HG03139 (cell line): Measurements from ENCODE around the gene RAP1GAP.

Source experiments
- ATAC-seq: cut with Tn5 transposase; IDR thresholded peaks from one replicate; pipeline ENCODE4 v1.9.1; 2021; ENCODE audit not compliant: unreplicated experiment

RAP1GAP gene

DNA sequence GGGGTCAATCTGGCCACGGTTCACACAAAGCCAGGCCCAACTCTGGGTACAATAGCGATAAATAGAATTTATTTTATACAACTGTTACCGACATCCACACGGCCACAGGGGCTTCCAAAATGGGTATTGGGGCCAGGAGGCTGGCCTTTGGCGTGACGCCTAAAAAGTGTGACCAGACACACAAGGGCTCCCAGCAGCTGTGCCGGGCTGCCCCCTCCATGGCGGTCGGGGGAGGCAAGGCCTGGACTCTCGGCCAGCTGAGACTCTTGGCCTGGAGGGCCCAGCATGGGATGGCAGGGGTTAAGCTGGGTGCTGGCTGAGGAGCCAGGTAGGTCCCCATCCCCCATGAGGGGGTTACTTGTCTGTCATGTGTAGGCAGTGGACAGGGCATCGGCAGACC lies 73.0 kb downstream of the RAP1GAP start:
- no peak for ATAC-seq

DNA sequence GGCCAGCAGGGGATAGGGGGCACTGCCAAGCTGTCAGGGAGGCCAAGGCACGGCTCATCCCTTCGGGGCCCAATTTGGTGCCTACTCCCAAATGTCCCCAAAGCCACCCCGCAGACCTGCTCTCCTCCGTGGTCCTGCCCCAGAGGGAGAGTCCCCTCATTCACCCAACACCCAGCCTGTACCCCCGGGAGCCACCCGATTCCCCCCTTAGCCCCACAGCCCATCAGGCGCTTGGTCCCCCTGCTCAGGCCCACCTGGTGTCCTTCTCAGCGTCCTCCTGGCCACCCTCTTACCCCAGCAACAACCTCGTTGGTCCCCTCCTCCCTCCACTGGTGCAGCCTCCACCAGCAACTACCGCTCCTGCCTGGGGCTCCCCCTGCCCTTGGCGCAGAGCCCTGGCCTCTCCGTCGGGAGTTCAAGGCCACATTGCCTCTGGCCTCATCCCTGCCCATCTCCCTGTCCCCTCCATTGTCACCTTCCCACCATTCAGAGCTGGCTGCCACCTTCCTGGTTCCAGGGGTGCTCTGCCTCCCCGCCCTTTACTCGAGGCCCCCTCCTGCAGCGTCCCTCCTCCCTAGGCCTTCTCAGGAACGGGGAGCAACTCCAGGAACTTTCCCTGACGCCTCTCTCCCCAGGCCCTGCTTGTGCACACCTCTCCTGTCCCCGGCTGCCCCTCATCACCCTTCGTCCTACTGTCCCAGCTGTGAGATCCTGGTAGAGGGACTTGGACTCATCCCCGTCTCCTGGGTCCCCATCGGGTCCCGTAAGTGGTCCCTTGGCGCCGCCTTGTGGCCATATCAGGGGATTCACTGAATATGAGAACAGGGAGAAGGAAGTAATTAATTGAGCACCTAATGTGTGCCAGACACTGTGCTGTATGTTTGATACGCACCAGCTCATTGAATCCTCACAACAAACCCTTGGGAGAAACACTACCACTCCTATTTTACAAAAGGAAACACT lies 73.9 kb downstream of the RAP1GAP start:
- no peak for ATAC-seq

GRCh38 chr1:21594501-21594900 lies 74.7 kb downstream of the RAP1GAP start:
- ATAC-seq = no peak

GRCh38 chr1:21593231-21593630 lies 75.9 kb downstream of the RAP1GAP start:
- ATAC-seq = no peak

DNA sequence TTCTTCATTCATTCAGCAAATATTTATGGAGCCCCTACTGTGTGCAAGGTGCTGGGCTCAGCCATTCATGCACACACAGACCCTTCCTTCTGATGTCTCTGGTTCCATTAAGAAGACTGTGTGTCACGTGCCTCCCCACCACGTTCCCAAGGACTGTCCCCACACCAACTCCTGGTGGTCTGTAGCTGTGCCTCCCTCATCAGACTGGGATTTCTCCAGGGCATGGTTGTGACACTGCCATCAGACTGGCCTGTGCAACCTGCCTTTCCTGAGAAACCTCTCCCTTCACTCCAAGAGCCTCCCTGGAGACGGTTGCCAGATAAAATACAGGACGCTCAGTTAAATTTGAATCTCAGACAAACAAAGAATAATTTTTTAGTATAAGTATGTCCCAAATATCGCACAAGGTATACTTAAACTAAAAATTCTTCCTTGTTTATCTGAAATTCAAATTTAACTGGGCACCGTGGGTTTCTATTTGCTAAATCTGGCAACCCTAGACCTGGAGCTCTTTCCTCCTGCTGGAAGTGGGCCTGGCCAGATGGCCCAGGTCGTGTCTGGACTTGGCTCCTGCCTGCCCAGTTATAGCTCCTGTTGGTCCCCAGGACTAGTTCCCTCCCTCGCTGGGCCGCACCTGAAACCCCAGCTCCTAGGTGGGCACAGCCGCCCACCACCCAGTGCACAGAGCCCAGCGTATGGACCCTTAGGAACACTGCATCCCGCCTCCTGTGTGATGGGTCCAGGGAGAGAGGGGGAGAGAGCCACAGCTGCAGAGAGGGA lies 76.9 kb downstream of the RAP1GAP start:
- no peak for ATAC-seq

- ATAC-seq = no peak
These were observed 78.2 kb downstream of the RAP1GAP start for GRCh38 chr1:21590934-21591333.

DNA sequence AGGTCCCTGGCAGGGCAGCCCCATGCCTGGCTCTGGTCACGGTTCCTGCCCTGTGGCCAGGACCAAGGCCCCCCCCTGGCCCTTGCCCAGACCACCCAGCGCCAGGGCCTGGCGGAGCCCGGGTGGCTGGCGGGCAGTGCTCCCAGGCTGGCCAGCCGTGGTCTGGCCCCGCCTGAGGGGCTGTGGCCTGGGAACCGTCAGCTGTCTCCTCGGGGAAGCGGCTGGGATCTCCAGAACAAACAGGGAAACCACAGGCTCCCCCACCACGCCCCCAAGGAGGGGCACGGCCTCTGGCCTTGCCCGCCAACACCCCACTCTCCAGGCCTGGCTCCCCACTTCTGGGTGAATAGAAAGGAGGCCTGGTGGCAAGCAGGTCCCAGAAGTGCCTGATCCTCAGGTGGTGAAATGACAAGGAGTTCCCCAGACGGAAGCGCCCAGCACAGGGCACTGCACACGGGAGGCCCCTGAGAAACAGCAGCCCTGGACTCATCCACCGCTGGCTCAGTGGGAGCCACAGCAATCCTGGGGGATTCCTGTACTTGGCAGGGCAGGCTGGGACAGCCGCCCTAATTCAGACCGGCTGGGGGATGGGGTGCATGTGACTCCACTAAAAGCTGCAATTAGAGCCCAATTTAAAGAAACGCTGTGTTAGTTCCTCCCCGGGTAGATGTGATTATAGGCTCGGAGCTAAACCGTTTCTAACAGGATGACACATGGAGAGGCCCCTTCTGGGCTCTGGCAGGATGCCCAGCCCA lies 78.9 kb downstream of the RAP1GAP start:
- ATAC-seq = no peak

DNA sequence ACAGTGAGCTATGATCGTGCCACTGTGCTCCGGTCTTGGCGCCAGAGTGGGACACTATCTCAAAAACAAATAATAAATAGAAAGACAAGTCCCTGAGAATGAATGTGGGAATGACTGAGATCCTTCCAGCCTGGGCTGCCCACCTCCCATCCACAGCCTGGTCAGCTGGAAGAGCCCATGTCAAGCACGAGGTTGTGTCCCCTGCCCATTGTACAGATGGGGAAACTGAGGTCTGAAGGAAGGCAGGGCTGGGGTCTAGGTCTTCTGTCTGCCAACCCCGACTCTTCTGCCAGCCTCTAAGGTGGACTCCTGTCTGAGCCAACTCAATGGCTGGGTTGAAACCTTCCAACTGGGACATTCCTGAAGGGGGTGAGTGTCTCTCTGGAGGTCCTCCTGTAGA lies 79.5 kb downstream of the RAP1GAP start:
- ATAC-seq = no peak

- no peak for ATAC-seq
These were observed 81.6 kb downstream of the RAP1GAP start for GRCh38 chr1:21587602-21587953.

DNA sequence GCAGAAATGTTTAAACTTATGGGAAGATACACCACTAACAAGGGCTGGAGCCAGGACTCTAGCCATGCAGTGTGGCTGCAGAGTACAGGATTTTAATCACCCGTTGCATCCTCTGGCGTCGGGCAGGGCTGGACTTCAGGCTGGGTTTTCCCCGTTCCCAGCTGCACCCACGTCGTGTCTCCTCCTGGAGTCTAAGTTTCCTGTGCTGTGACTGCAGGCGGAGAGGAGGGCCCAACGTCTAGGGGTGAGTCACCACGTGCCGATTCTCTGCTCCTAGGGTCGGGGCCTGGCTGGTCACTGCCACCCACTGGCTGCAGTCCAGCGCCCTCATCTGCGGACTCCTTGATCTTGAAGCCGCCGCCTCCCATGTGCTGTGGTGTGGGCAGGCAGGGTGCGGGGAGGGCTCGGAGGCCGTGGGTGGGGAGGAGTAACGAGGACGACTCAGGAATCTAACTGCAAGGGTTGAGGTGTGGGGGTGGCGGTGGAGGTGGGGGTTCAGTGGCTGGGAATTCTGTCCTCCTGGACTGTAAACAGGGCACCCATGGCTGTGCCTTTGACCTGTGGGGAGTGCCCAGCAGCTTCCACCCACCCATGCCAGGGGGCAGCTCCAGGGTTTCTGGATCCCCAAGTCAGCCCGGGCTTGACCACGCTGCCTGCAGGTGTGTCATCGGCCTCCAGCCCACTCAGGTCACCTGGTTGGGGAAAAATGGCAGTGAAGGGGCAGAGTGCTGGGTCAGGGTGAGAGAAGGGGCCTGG lies 82.1 kb downstream of the RAP1GAP start:
- no peak for ATAC-seq

DNA sequence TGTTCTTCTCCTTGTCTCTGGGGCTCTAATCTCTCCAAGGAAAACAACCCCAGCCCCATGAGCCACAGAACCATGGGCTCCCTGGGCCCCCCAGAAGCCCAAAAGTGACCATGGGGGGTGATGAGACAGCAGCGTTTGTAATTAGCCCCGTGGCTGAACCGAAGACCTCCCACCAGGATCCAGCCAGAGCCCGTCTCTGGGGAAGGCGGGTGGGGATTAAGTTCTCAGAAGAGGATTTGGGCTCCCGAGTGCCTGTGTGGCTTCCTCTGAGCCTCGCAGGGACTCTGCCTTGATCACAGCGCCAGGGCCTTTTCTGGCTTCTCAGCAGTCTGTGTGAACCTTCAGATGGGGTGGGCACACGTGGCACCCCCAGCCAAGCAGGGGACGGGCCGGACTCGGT lies 82.9 kb downstream of the RAP1GAP start:
- ATAC-seq = no peak

DNA sequence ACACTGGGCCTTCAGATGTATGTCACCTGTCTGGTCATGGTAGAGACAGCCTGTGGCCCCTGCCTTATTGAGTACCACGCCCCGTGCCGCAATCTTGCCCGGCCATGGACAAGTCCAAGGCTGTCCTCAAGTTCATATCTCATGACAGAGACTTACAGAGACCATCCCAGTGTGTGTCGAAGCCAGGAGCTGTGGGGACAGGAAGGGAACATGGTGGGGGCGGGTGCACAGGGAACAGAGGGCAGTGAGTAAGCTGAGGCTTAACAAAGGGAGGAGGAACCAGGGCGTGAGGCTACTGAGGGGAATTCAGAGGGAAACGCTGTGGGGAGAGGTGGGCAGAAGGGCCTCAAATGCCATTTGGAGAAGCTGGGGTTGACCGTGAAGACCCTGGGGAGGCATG lies 84.1 kb downstream of the RAP1GAP start:
- no peak for ATAC-seq

DNA sequence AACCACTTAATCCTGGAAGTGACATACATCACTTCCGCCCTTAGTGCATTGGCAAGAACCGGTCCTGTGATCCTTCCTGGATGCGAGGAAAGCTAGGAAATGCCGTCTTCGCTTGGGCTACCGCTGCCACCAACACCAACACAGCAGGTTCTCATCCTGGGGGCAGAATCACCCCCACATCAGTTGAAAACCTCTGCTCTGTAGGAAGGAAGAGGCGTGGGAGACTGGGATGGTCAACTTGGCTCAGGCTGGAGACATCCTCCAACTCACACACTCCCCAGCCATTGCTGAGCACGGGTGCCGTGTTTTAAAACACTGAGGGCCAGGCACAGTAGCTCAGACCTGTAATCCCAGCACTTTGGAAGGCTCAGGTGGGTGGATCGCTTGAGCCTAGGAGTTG lies 85.1 kb downstream of the RAP1GAP start:
- ATAC-seq = no peak

DNA sequence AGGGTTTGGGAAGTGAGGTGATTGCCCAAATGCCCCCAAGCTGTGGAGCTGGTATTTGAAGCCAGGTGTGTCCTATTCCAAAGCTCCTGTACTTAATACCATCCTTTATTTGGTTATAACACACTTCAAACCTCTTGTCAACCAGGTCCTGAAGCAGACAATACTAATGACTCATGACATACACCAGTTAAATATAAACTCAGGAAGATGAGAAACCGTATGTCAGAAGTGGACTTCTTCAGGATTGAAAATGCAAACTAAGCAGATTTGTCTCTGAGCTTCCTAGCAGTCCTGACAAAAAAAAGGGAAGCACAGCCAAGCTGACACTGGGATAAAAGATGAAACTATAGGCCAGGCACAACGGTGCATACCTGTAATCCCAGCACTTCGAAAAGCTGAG lies 89.4 kb downstream of the RAP1GAP start:
- ATAC-seq = no peak

DNA sequence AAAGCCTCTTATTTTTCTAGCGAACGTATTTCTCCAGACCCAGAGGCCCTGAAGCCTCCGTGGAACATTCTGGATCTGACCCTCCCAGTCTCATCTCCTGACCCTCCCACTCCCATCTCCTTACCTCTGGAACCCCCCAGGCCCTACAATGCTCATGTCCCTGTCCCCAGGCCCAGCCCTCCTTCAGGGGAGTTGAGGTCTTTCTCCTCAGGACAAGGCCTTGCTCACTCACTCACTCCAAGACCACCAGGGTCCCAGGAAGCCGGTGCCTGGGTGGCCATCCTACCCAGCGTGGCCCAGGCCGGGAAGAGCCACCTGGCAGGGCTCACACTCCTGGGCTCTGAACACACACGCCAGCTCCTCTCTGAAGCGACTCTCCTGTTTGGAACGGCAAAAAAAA lies 91.2 kb downstream of the RAP1GAP start:
- ATAC-seq = no peak

- no peak for ATAC-seq
These were observed 91.8 kb downstream of the RAP1GAP start for GRCh38 chr1:21577324-21577723.

DNA sequence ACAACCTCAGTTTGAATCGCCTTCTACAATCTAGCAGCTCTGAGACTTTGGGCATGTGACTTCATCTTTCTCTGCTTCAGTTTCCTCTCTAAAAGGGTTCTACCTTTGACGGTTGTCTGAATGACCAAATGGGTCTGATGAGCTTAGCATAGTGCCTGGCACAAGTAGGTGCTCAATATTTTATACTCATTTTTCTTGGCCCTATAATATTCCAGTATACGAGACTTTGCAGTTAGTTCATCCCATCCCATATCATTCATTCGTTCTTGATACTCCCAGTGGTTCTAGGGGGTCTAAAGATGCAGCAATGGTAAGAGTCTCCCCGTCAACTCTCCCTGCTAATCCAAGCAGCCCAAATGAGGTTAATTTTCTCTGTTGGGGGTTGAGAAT lies 92.4 kb downstream of the RAP1GAP start:
- no peak for ATAC-seq

- ATAC-seq = no peak
These were observed 92.9 kb downstream of the RAP1GAP start for GRCh38 chr1:21576031-21576797.

DNA sequence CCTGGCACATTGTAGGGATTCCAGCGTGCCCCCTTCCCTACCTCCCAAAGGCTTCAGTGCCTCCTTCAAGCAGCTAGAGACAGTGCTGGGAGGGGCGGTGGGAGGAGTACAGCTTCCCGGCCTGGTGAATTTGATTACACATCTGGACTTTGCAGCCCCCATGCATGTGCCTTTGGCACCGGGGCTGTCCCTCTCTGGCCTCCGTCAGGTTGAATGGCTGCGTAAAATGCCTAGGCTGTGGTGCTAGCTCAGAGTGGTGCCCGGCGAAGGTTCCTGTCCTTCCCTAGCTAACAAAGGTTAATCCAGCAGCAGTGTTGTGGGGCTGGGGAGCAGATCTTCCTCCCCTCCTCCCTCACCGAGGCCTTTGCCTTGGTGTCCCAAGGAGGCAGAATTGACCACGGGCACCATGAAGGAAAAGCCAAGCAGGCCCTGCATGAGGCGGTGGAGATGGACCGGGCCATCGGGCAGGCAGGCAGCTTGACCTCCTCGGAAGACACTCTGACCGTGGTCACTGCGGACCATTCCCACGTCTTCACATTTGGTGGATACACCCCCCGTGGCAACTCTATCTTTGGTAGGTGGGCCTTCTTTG lies 93.7 kb downstream of the RAP1GAP start:
- no peak for ATAC-seq
